SU-DHL-6 (cell line): ENCODE data around the gene PRM1.

Experiments
- H2AFZ ChIP-seq: fragments of 200-600 bp; sonication (generic); 2 replicates; pipeline ENCODE4 v1.6.1; 2014; ENCODE audit warnings: low read depth, mild to moderate bottlenecking, moderate library complexity, mixed read lengths, antibody characterized with exemption, low read length; ENCODE audit not compliant: severe bottlenecking
- H3F3A ChIP-seq: fragments of 200-600 bp; shearing (Covaris generic); 2 replicates; pipeline ENCODE4 v1.6.0; 2016; ENCODE audit warnings: antibody characterized with exemption, mild to moderate bottlenecking; ENCODE audit not compliant: insufficient read depth
- H3K27ac ChIP-seq: fragments of 200-600 bp; sonication (generic); 2 replicates; pipeline ENCODE4 v1.5.1; 2016; ENCODE audit warnings: low read depth, mild to moderate bottlenecking, low read length, moderate library complexity, mixed read lengths
- H3K27me3 ChIP-seq: fragments of 200-600 bp; sonication (generic), shearing (Covaris generic); 2 replicates; pipeline ENCODE4 v1.6.0; 2014; ENCODE audit warnings: mild to moderate bottlenecking, low read length
- H3K36me3 ChIP-seq: fragments of 200-600 bp; sonication (generic); 2 replicates; pipeline ENCODE4 v1.6.1; 2014; ENCODE audit warnings: mild to moderate bottlenecking, low read length, mixed read lengths
- H3K4me2 ChIP-seq: fragments of 300-600, 200-600 bp; shearing (Covaris generic), sonication (generic); 2 replicates; pipeline ENCODE4 v1.6.0; 2014; ENCODE audit warnings: low read length, low read depth, mild to moderate bottlenecking; ENCODE audit not compliant: poor library complexity, severe bottlenecking
- H3K4me3 ChIP-seq: fragments of 200-600 bp; sonication (generic); 2 replicates; pipeline ENCODE4 v1.5.1; 2014; ENCODE audit warnings: antibody characterized with exemption, low read length, mild to moderate bottlenecking, mixed read lengths; ENCODE audit not compliant: insufficient read depth, poor library complexity, severe bottlenecking
- H3K79me2 ChIP-seq: fragments of 200-600 bp; sonication (generic); 2 replicates; pipeline ENCODE4 v1.6.1; 2014; ENCODE audit warnings: mild to moderate bottlenecking, low read length, moderate library complexity; ENCODE audit not compliant: insufficient read depth
- H3K9ac ChIP-seq: fragments of 200-600 bp; sonication (generic); 2 replicates; pipeline ENCODE4 v1.7.0; 2014; ENCODE audit warnings: mild to moderate bottlenecking, low read length
- H3K9me2 ChIP-seq: fragments of 200-600 bp; sonication (generic); replicated peaks from 2 replicates; pipeline ENCODE4 v1.6.1; 2014; ENCODE audit warnings: low read length; ENCODE audit not compliant: insufficient read depth
- H3K9me3 ChIP-seq: fragments of 200-600 bp; sonication (generic); 2 replicates; pipeline ENCODE4 v1.6.1; 2014; ENCODE audit warnings: low read length, mixed read lengths; ENCODE audit not compliant: insufficient read depth
- H4K20me1 ChIP-seq: fragments of 200-600 bp; sonication (generic); 2 replicates; pipeline ENCODE4 v1.6.1; 2014; ENCODE audit warnings: low read depth, mild to moderate bottlenecking, antibody characterized with exemption, low read length, moderate library complexity, mixed read lengths
- CTCF ChIP-seq: fragments of 200-600 bp; sonication (generic); IDR thresholded peaks from one replicate; pipeline ENCODE4 v1.5.1; 2017; ENCODE audit warnings: antibody characterized with exemption, mild to moderate bottlenecking, low read length, moderate library complexity; ENCODE audit not compliant: insufficient read depth, poor library complexity, severe bottlenecking
- EZH2phosphoT487 ChIP-seq: fragments of 200-600 bp; sonication (generic), shearing (Covaris generic); conservative IDR thresholded peaks from 2 replicates; pipeline ENCODE4 v1.6.1; 2018; ENCODE audit warnings: mild to moderate bottlenecking, antibody characterized with exemption, low read length, moderate library complexity, mixed read lengths

Gene PRM1

GRCh38 chr16:11262915-11263314 is 18.2 kb downstream of the PRM1 start:
- Histone ChIP-seq H3K27ac (no peak overlapping the region), H3K9ac (no peak overlapping the region), H3K9me3 (no peaks in the 10 kb centered on the region), H3F3A (no peaks in the 10 kb centered on the region), H3K9me2 (no peaks in the 10 kb centered on the region), H4K20me1 (no peaks in the 10 kb centered on the region), H3K79me2 (no peaks in the 10 kb centered on the region), H3K4me2 (no peak overlapping the region), H3K27me3 (no peaks in the 10 kb centered on the region), H3K36me3 (no peaks in the 10 kb centered on the region), H3K4me3 (no peak overlapping the region), H2AFZ (no peak overlapping the region)
- no peak for TF ChIP-seq CTCF
- TF ChIP-seq EZH2phosphoT487: no peak

DNA sequence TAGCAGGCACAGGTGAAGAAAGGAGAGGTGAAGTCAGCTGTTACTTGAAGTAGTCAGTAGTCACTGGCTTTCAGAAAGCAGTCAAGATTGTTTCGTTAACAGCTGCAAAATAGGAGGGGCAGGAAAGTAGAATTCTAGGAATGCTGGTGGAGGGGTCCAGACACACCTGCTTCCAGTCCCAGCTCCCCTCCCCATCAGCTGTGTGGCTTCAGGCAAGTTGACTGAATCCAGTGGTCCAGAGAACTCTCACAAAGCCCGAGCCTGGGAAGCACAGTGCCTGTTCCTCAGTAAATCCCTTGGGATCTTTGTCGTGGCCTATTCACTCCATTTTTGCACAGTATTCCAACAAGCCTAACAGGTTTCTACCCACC is 20.5 kb downstream of the PRM1 start:
- H2AFZ ChIP-seq: no peak overlapping the region
- no peak overlapping the region for H3K4me2 ChIP-seq
- no peaks in the 10 kb centered on the region for H3K9me2 ChIP-seq
- TF ChIP-seq CTCF: no peak
- TF ChIP-seq EZH2phosphoT487: no peak
- no peaks in the 10 kb centered on the region for H3K36me3 ChIP-seq
- no peaks in the 10 kb centered on the region for H3F3A ChIP-seq
- no peaks in the 10 kb centered on the region for H4K20me1 ChIP-seq
- H3K79me2 ChIP-seq: no peaks in the 10 kb centered on the region
- H3K9me3 ChIP-seq: no peaks in the 10 kb centered on the region
- H3K4me3 ChIP-seq: no peak overlapping the region
- no peak overlapping the region for H3K9ac ChIP-seq
- no peaks in the 10 kb centered on the region for H3K27me3 ChIP-seq
- no peak overlapping the region for H3K27ac ChIP-seq

GRCh38 chr16:11259655-11260595 is 21.2 kb downstream of the PRM1 start:
- no peaks in the 10 kb centered on the region for H3K79me2 ChIP-seq
- H3K4me3 ChIP-seq: no peak overlapping the region
- no peaks in the 10 kb centered on the region for H3F3A ChIP-seq
- no peaks in the 10 kb centered on the region for H3K27me3 ChIP-seq
- H3K9ac ChIP-seq: no peak overlapping the region
- H3K36me3 ChIP-seq: no peaks in the 10 kb centered on the region
- no peaks in the 10 kb centered on the region for H4K20me1 ChIP-seq
- H3K9me2 ChIP-seq: no peaks in the 10 kb centered on the region
- H3K27ac ChIP-seq: no peak overlapping the region
- H3K9me3 ChIP-seq: no peaks in the 10 kb centered on the region
- H3K4me2 ChIP-seq: no peak overlapping the region
- H2AFZ ChIP-seq: no peak overlapping the region
- TF ChIP-seq CTCF: no peak
- no peak for TF ChIP-seq EZH2phosphoT487
